Spleen (tissue), 11 donors: ENCODE measurements around the gene CATSPERB. TPM values are rescaled to one million over a fixed set of nuclear protein-coding genes. Genes with fewer than 3 reads are reported as not detected.

Experiments
- DNase-seq: peaks from one replicate; pipeline ENCODE4 v3.0.0-alpha.2; 2020
- H3K27ac ChIP-seq, 8 donors: fragments of 200-600 bp; sonication (generic) in 7 of 8; 1 replicate in 4 of 8; 2 replicates in 4 of 8; pipeline versions ENCODE4 v1.5.0 to v1.8.0; 2016 to 2021; ENCODE audit warnings: inconsistent platforms in 4 of 8, mild to moderate bottlenecking in 4 of 8, moderate library complexity in 1 of 8
- H3K27me3 ChIP-seq, 7 donors: fragments of 200-600 bp; sonication (generic) in 6 of 7; replicated peaks in 1 of 7; 1 replicate in 4 of 7; 2 replicates in 3 of 7; pipeline versions ENCODE4 v1.5.0 to v1.8.0; 2016 to 2021; ENCODE audit warnings: inconsistent platforms in 3 of 7, mild to moderate bottlenecking in 1 of 7
- H3K36me3 ChIP-seq, 6 donors: fragments of 200-600 bp; sonication (generic) in 5 of 6; 1 replicate in 4 of 6; 2 replicates in 2 of 6; pipeline versions ENCODE4 v1.5.0 to v1.8.0; 2016 to 2021; ENCODE audit warnings: inconsistent platforms in 2 of 6
- H3K4me1 ChIP-seq, 6 donors: fragments of 200-600 bp; sonication (generic) in 5 of 6; 1 replicate in 3 of 6; 2 replicates in 3 of 6; pipeline versions ENCODE4 v1.5.0 to v1.8.0; 2016 to 2021; ENCODE audit warnings: inconsistent platforms in 3 of 6
- H3K4me3 ChIP-seq, 8 donors: fragments of 200-600 bp; sonication (generic) in 7 of 8; 1 replicate in 4 of 8; 2 replicates in 4 of 8; pipeline versions ENCODE4 v1.5.0 to v1.8.0; 2016 to 2021; ENCODE audit warnings: inconsistent platforms in 4 of 8, mild to moderate bottlenecking in 4 of 8, moderate library complexity in 2 of 8
- H3K9me3 ChIP-seq, 8 donors: fragments of 200-600 bp; sonication (generic) in 7 of 8; 1 replicate in 4 of 8; 2 replicates in 4 of 8; pipeline versions ENCODE4 v1.5.0 to v1.8.0; 2016 to 2021; ENCODE audit warnings: inconsistent platforms in 4 of 8
- CTCF ChIP-seq, 11 experiments: fragments of 200-600 bp in 7 of 11; fragments of 450-650 bp in 4 of 11; sonication (generic) in 4 of 11; IDR thresholded peaks in 8 of 11; conservative IDR thresholded peaks in 3 of 11; 1 replicate in 7 of 11; 2 replicates in 4 of 11; pipeline versions ENCODE4 v1.4.0 to v1.8.0; 2016 to 2021; ENCODE audit warnings: antibody characterized with exemption in 11 of 11, inconsistent platforms in 4 of 11, mild to moderate bottlenecking in 1 of 11
- POLR2A ChIP-seq, 3 donors: fragments of 450-650 bp; IDR thresholded peaks; one replicate each; pipeline ENCODE4 v1.5.1; 2017; ENCODE audit warnings: antibody characterized with exemption in 3 of 3, mild to moderate bottlenecking in 1 of 3
- POLR2AphosphoS5 ChIP-seq, 3 donors: sonication (generic); formaldehyde crosslinking; IDR thresholded peaks; one replicate each; pipeline ENCODE4 v1.5.1; 2017; ENCODE audit warnings: antibody characterized with exemption in 3 of 3
- WGBS, 5 donors: extraction: QIAGEN DNeasy Blood & Tissue Kit in 3 of 5; methylation state at CpG; one replicate each; pipeline versions ENCODE4 v1.1.5 to v1.1.7; 2013 to 2018; 5-methylcytosine and 5-hydroxymethylcytosine counted together
- intact Hi-C: fragments of 100-400 bp; cut with DNase I; formaldehyde crosslinking; loops from one replicate; pipeline ENCODE4 v1.15.0; 2023; ENCODE audit warnings: low total_unique reads
- polyA plus RNA-seq, 3 donors: library from polyadenylated mRNA; stranded (reverse); fragments of 200-250 nt; gene quantifications; one replicate each; pipeline ENCODE4 v1.2.1, GENCODE V29; 2013
- total RNA-seq, 7 donors: library from RNA; depleted of rRNA in 3 of 7; stranded (reverse); fragments of >200 nt in 3 of 7; fragmentation: NEBNext Ultra II Directional in 4 of 7; extraction: Animal tissue kit (Norgen Biotek cat#: 25700) in 4 of 7; gene quantifications; one replicate each; pipeline versions ENCODE4 v1.1.0 to v1.2.1, GENCODE V29; 2016 to 2021
- donor health status: healthy with polysubstance abuse.
- donor health status: DM: no; HTN: no; CAD: no; lungs with moderate emphysema.
- donor health status: DM: no; HTN: no; CAD: no.
- donor health status: Bipolar disorder and iron deficiency.
- donor health status: healthy.
- donor health status: DM: no; HTN: no; CAD: no.
- donor health status: DM: yes; HTN: yes; CAD: no.

Gene CATSPERB
- total and polyA plus RNA-seq, 10 donors = 0.10 to 6.8 (median 1.9) TPM

- intact Hi-C loops = no loop called here
- Histone ChIP-seq H3K4me1 (no peaks in the 10 kb centered on the region), H3K27ac (no peak overlapping the region), H3K9me3 (no peaks in the 10 kb centered on the region), H3K4me3 (no peak overlapping the region), H3K27me3 (no peaks in the 10 kb centered on the region), H3K36me3 (no peaks in the 10 kb centered on the region)
- WGBS, 5 donors = 60 to 72% (median 65%) methylated on average over 6 of the region's 6 CpGs
- no peak for TF ChIP-seq CTCF (IDR thresholded peaks at IDR 0.05 in 8 of 11, conservative IDR thresholded peaks at IDR 0.05 in 3 of 11)
- TF ChIP-seq POLR2A (IDR thresholded peaks at IDR 0.05) = no peak
- no peak for TF ChIP-seq POLR2AphosphoS5 (IDR thresholded peaks at IDR 0.05)
- DNase-seq = no peak
These were observed 17.1 kb downstream of the CATSPERB start for GRCh38 chr14:91714805-91715204.

- Histone ChIP-seq H3K27ac (no peak overlapping the region), H3K36me3 (no peaks in the 10 kb centered on the region), H3K4me1 (no peaks in the 10 kb centered on the region), H3K9me3 (peaks cover 0 to 12% (median 5%) of the 10 kb centered on the region in 8 donors), H3K27me3 (no peaks in the 10 kb centered on the region), H3K4me3 (no peak overlapping the region)
- DNase-seq = no peak
- 85 to 95% (median 92%) methylated on average over 3 of the region's 3 CpGs for WGBS, 5 donors
- intact Hi-C loops = no loop called here
- no peak for TF ChIP-seq CTCF (IDR thresholded peaks at IDR 0.05 in 8 of 11, conservative IDR thresholded peaks at IDR 0.05 in 3 of 11)
- TF ChIP-seq POLR2A (IDR thresholded peaks at IDR 0.05) = no peak
- TF ChIP-seq POLR2AphosphoS5 (IDR thresholded peaks at IDR 0.05) = no peak
These were observed 23.1 kb downstream of the CATSPERB start for GRCh38 chr14:91708795-91709194.

- H3K9me3 ChIP-seq = peaks cover 0 to 12% (median 5%) of the 10 kb centered on the region in 8 donors
- H3K36me3 ChIP-seq = no peaks in the 10 kb centered on the region
- H3K4me3 ChIP-seq = no peak overlapping the region
- H3K27ac ChIP-seq = no peak overlapping the region
- intact Hi-C loops = no loop called here
- H3K27me3 ChIP-seq = no peaks in the 10 kb centered on the region
- no peak for DNase-seq
- no peaks in the 10 kb centered on the region for H3K4me1 ChIP-seq
- TF ChIP-seq POLR2AphosphoS5 (IDR thresholded peaks at IDR 0.05) (no peak), CTCF (IDR thresholded peaks at IDR 0.05 in 8 of 11, conservative IDR thresholded peaks at IDR 0.05 in 3 of 11) (no peak), POLR2A (IDR thresholded peaks at IDR 0.05) (no peak)
These were observed 24.9 kb downstream of the CATSPERB start for GRCh38 chr14:91706996-91707395.

- H3K27me3 ChIP-seq = no peaks in the 10 kb centered on the region
- no peak overlapping the region for H3K4me3 ChIP-seq
- H3K36me3 ChIP-seq = no peaks in the 10 kb centered on the region
- 68 to 86% (median 80%) methylated on average over 2 of the region's 2 CpGs for WGBS, 5 donors
- TF ChIP-seq POLR2A (IDR thresholded peaks at IDR 0.05) (no peak), POLR2AphosphoS5 (IDR thresholded peaks at IDR 0.05) (no peak), CTCF (IDR thresholded peaks at IDR 0.05 in 8 of 11, conservative IDR thresholded peaks at IDR 0.05 in 3 of 11) (no peak)
- H3K27ac ChIP-seq = no peak overlapping the region
- intact Hi-C loops = no loop called here
- H3K9me3 ChIP-seq = peaks cover 0 to 21% (median 14%) of the 10 kb centered on the region in 8 donors
- no peak for DNase-seq
- no peaks in the 10 kb centered on the region for H3K4me1 ChIP-seq
These were observed 37.2 kb downstream of the CATSPERB start for GRCh38 chr14:91694643-91695042.
